Tibial artery (tissue), 4 donors: ENCODE data around the gene DNAJC3.
"Not testable (repeated sequence)": the region's sequence is repeated elsewhere in the genome, so short reads cannot be mapped to it uniquely, and the experiment has no call there.

Source experiments
- DNase-seq, 2 donors: peaks; one replicate each; pipeline ENCODE4 v3.0.0-alpha.2; 2019
- H3K27ac ChIP-seq, 2 donors: fragments of 200-600 bp; sonication (generic) in 1 of 2; 1 replicate in 1 of 2; 2 replicates in 1 of 2; pipeline ENCODE4 v1.5.1; 2018 to 2019; ENCODE audit warnings: mild to moderate bottlenecking in 1 of 2
- H3K27me3 ChIP-seq, 2 donors: fragments of 200-600 bp; sonication (generic) in 1 of 2; one replicate each; pipeline versions ENCODE4 v1.5.1 to v1.6.0; 2016 to 2019
- H3K36me3 ChIP-seq, 3 donors: fragments of 200-600 bp; sonication (generic) in 2 of 3; one replicate each; pipeline ENCODE4 v1.5.1; 2016 to 2019; ENCODE audit warnings: mild to moderate bottlenecking in 2 of 3
- H3K4me1 ChIP-seq, 4 donors: fragments of 200-600 bp; sonication (generic) in 2 of 4; 1 replicate in 3 of 4; 2 replicates in 1 of 4; pipeline ENCODE4 v1.5.1; 2016 to 2019
- H3K4me3 ChIP-seq, 2 donors: fragments of 200-600 bp; sonication (generic) in 1 of 2; 1 replicate in 1 of 2; 2 replicates in 1 of 2; pipeline ENCODE4 v1.5.1; 2018 to 2019; ENCODE audit warnings: mild to moderate bottlenecking in 2 of 2
- H3K9me3 ChIP-seq, 3 donors: fragments of 200-600 bp; sonication (generic) in 1 of 3; one replicate each; pipeline ENCODE4 v1.5.1; 2016 to 2019
- intact Hi-C: fragments of 100-400 bp; cut with DNase I; formaldehyde crosslinking; loops from one replicate; pipeline ENCODE4 v1.15.0; 2023; ENCODE audit warnings: low total_unique reads
- TF ChIP-seq, protein P1 (sequence below), 2 experiments: fragments of 200-600 bp in 1 of 2; fragments of 450-650 bp in 1 of 2; IDR thresholded peaks; one replicate each; pipeline ENCODE4 v1.5.1; 2017 to 2019; ENCODE audit warnings: antibody characterized with exemption in 2 of 2, mild to moderate bottlenecking in 1 of 2, moderate library complexity in 1 of 2

The DNAJC3 gene

DNA sequence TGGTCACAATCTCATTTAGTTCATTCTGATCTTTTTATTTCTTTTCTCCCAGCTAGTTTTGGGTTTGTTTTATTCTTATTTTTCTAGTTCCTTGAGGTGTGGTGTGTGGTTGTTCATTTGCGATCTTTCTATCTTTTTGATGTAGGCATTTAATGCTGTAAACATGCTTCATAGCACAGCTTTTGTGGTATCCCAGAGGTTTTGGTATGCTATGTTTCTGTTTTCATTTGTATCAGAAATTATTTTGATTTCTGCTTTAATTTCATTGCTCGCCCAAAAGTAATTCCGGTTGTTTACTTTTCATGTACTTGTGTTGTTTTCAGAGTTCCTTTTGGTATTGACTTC lies 12.6 kb downstream of the DNAJC3 start:
- Histone ChIP-seq H3K36me3 (no peaks in the 10 kb centered on the region), H3K4me3 (no peak overlapping the region), H3K4me1 (peaks cover 0 to 6% (median 1%) of the 10 kb centered on the region in 4 donors), H3K27ac (no peak overlapping the region), H3K27me3 (no peaks in the 10 kb centered on the region), H3K9me3 (no peaks in the 10 kb centered on the region)
- intact Hi-C loops, result no loop called here
- DNase-seq, result no peak
- TF ChIP-seq, protein P1, sequence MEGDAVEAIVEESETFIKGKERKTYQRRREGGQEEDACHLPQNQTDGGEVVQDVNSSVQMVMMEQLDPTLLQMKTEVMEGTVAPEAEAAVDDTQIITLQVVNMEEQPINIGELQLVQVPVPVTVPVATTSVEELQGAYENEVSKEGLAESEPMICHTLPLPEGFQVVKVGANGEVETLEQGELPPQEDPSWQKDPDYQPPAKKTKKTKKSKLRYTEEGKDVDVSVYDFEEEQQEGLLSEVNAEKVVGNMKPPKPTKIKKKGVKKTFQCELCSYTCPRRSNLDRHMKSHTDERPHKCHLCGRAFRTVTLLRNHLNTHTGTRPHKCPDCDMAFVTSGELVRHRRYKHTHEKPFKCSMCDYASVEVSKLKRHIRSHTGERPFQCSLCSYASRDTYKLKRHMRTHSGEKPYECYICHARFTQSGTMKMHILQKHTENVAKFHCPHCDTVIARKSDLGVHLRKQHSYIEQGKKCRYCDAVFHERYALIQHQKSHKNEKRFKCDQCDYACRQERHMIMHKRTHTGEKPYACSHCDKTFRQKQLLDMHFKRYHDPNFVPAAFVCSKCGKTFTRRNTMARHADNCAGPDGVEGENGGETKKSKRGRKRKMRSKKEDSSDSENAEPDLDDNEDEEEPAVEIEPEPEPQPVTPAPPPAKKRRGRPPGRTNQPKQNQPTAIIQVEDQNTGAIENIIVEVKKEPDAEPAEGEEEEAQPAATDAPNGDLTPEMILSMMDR (IDR thresholded peaks at IDR 0.05), result no peak

DNA sequence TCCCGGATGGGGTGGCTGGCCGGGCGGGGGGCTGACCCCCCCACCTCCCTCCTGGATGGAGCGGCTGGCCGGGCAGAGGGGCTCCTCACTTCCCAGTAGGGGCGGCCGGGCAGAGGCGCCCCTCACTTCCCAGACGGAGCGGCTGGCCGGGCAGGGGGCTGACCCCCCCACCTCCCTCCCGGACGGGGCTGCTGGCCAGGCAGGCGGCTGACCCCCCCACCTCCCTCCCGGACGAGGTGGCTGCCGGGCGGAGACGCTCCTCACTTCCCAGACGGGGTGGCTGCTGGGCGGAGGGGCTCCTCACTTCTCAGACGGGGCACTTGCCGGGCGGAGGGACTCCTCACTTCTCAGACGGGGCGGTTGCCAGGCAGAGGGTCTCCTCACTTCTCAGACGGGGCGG lies 14.0 kb downstream of the DNAJC3 start:
- H3K9me3 ChIP-seq, DNase-seq, intact Hi-C loops, H3K4me1 ChIP-seq, H3K27ac ChIP-seq, H3K36me3 ChIP-seq, H3K27me3 ChIP-seq, H3K4me3 ChIP-seq: not testable (repeated sequence)

DNA sequence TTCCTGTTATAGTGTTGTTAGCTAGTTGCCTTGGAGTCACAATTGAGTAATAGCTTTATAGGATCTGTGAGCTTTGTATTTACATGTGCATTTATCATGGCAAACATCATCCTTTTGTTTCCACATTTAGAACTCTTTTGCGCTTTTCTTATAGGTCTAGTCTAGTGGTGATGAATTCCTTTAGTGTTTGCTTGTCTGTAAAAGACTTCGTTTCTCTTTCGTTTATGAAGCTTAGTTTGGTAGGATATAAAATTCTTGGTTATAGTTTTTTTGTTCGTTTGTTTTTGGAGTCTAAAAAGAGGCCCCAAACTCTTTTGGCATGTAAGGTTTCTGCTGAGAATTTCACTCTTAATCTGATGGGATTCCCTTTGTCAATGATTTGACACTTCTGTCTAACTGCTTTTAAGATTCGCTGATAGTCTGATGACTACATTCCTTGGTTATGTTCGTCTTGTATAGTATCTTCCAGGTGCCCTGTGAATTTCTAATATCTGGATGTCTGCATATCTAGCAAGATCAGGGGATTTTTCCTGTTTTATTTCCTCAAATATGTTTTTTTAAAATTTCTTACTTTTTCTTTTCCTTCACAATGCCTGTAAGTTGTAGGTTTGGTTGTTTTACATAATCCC lies 20.2 kb downstream of the DNAJC3 start:
- H3K27me3 ChIP-seq, result no peaks in the 10 kb centered on the region
- intact Hi-C loops, result no loop called here
- TF ChIP-seq, protein P1 (IDR thresholded peaks at IDR 0.05), result no peak
- H3K9me3 ChIP-seq, result peaks cover 0 to 3% (median 0%) of the 10 kb centered on the region in 3 donors
- no peak overlapping the region for H3K4me3 ChIP-seq
- no peak for DNase-seq
- H3K36me3 ChIP-seq, result no peaks in the 10 kb centered on the region
- peaks cover 0 to 11% (median 2%) of the 10 kb centered on the region in 4 donors for H3K4me1 ChIP-seq
- H3K27ac ChIP-seq, result no peak overlapping the region

DNA sequence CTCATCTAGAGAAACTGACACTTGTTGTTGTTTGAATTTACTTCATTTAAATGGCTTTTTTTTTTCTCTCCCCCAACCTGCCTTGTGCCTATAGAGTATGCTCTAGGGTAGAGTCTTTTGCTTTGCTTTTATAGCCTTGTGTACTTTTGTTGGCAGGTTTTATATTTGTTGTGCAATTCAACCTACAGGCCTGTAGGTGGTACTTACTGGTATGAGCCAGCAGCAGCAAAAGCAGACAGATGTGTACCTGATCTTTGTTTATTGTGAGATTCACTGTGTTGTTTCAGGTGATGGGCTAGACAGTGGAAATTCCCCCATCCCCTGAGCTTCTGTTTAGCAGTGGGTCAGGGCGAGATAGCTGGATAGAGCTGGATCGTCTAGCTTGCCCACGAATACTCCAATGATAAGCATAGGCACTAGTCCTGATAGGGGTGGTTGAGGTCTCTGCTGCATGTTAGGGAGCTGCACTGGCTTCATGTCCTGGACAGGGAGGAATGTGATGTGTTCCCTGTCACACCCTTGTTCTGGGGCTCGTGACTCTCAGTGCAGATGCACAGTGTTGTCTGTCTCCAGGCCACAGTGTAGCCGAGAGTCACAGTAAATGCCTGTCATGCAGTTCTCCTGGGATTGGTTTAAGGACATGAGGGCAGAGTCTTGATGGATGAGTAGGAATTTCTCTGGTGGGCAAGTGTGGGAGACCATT lies 21.3 kb downstream of the DNAJC3 start:
- intact Hi-C loops, result no loop called here
- no peak overlapping the region for H3K27ac ChIP-seq
- H3K9me3 ChIP-seq, result peaks cover 0 to 3% (median 0%) of the 10 kb centered on the region in 3 donors
- no peak for DNase-seq
- TF ChIP-seq, protein P1 (IDR thresholded peaks at IDR 0.05), result no peak
- H3K4me1 ChIP-seq, result peaks cover 0 to 11% (median 2%) of the 10 kb centered on the region in 4 donors
- no peaks in the 10 kb centered on the region for H3K27me3 ChIP-seq
- H3K36me3 ChIP-seq, result no peaks in the 10 kb centered on the region
- no peak overlapping the region for H3K4me3 ChIP-seq

DNA sequence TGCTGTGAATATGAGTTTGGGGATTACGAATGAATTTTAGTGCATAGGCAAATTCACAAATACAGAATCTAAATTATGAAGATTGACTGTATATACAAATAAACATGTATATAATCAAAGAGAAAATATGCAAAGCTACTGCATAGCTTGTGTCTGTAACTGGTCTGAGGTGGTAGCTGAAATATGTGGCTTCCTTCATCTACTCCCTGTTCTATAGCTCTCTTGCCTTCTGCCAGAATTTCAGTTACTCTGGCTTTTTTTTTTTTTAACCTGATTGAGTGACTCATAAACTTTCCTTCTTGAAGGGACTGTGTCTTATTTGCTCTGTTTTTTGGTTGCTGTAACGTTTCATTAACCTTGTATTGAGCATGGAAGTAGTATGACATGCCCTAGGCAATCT lies 26.6 kb downstream of the DNAJC3 start:
- Histone ChIP-seq H3K4me1 (peaks cover 0 to 4% (median 1%) of the 10 kb centered on the region in 4 donors), H3K4me3 (no peak overlapping the region), H3K9me3 (no peaks in the 10 kb centered on the region), H3K27ac (no peak overlapping the region), H3K36me3 (no peaks in the 10 kb centered on the region), H3K27me3 (no peaks in the 10 kb centered on the region)
- intact Hi-C loops, result no loop called here
- TF ChIP-seq, protein P1 (IDR thresholded peaks at IDR 0.05), result no peak
- no peak for DNase-seq

DNA sequence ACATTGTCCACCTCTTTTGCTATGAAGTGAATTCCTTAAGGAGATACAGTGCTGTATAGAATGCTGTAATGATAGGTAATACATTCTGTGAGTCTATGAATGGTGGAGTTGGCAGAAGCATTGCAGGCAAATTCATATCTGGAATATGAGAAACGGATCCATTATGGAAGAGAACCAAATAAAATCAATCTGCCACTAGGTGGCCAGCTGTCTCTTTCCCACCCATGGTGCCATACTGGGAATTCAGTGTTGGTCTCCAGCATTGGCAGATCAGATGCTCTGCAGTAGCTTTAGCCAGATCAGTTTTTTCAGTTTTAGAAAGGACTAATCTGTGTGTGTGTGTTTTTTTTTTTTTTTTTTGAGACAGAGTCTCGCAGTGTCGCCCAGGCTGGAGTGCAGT lies 27.6 kb downstream of the DNAJC3 start:
- Histone ChIP-seq H3K27ac (no peak overlapping the region), H3K36me3 (no peaks in the 10 kb centered on the region), H3K27me3 (no peaks in the 10 kb centered on the region), H3K9me3 (no peaks in the 10 kb centered on the region), H3K4me1 (peaks cover 0 to 2% (median 0%) of the 10 kb centered on the region in 4 donors), H3K4me3 (no peak overlapping the region)
- TF ChIP-seq, protein P1 (IDR thresholded peaks at IDR 0.05), result no peak
- intact Hi-C loops, result no loop called here
- DNase-seq, result no peak
